Superior temporal gyrus (tissue), 1 donor: ENCODE measurements around the gene NELFCD.
"Not testable (repeated sequence)": the region's sequence is repeated elsewhere in the genome, so short reads cannot be mapped to it uniquely, and the experiment has no call there.

Experiments used
- DNase-seq: peaks from one replicate; pipeline ENCODE4 v3.0.0-alpha.2; 2016; ENCODE audit errors: extremely low spot score

NELFCD gene

GRCh38 chr20:59025511-59025910 is 44.5 kb downstream of the NELFCD start:
- no peak for DNase-seq

- no peak for DNase-seq
Measured at GRCh38 chr20:59026904-59027740, 46.1 kb downstream of the NELFCD start.

GRCh38 chr20:59027741-59028320 is 46.8 kb downstream of the NELFCD start:
- no peak for DNase-seq

GRCh38 chr20:59028812-59029211 is 47.8 kb downstream of the NELFCD start:
- DNase-seq = no peak

DNA sequence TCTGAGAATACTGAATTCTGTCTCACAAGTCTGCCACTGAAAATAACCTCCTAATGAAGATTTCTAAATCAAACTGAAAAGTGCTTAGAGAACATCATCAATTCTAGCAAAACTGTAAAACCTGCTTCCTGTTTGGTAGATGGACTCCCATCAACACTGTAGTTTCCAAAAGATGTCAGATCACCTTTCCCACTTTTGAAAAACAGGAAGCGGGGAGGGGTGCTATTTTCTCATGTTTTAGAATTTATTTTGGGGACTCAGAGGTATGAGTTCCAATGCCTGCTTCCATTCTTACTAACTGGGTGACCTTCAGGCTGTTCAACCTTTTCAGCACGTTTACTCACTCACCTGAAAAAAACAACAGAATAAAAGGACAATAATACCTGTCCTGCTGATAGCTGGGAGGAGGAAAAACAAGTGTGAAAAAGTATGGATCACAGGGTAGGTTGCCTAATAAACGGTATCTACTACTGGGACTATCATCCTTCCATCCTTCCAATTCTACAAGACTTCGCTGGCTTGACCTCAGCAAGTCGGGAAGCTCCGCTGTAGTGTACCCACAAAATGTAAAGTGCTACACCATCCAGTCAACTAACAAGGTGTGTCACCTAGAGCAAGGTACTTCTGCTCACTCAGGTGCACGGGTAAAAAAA is 50.0 kb downstream of the NELFCD start:
- no peak for DNase-seq

DNA sequence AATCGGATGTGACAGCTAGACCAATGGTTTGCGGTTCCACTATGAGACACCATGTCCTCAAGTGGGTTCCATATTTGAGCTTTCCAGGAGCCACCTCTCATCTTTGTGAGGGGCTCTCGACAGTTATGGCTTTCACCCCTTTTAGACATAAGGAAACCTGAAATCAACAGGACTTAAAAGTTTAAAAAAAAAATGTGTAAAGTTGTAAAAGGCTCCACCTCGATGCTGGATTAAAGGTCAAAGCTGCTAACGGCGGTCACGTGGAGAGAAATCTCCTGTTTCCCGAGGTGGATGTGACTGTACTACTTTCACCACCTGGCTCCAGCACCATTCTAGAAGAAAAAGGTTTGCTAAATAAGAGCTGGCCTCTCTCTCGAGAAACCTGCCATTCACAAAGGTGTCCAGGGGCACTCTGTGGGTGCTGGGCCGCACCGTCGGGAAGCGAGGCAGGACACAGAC is 50.5 kb downstream of the NELFCD start:
- DNase-seq = no peak

- peak; percentile 95 for DNase-seq
Measured at GRCh38 chr20:59032023-59032712, 51.1 kb downstream of the NELFCD start, which contains the start of gene ATP5F1E. Gene ATP5F1E, minus strand, starts transcription at chr20:59032335. Its CDS starts 84 bp downstream, at chr20:59032251.

- no peak for DNase-seq
Measured at GRCh38 chr20:59032713-59033059, 51.6 kb downstream of the NELFCD start.

GRCh38 chr20:59033093-59033492 is 52.0 kb downstream of the NELFCD start:
- DNase-seq = no peak

DNA sequence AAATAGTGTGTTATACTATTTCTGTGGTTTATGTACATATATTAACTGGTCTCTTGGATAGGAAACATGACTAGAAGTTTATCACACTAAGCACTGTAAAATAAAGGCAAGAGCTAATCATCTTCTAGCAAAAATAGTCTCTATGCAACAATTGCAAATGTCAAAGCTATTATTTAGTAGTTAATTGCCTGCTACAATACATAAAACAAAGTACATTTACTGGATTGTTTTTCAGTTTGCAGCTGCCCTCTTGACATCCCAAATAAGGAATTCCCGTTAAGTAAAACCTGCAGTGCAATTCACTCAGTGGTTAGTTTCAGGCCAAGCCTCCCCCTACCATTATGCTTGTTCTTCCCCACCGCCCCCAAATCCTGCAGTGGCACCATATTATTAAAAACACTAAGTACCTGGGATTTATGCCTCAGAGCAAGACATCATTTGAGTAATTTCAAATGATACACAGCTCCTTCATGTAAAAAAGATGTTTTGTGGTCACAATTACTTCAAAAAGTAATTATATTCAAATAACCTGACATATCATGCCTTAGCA is 52.6 kb downstream of the NELFCD start:
- no peak for DNase-seq

GRCh38 chr20:59035381-59035780 is 54.3 kb downstream of the NELFCD start:
- no peak for DNase-seq

- no peak for DNase-seq
Measured at GRCh38 chr20:59037386-59037785, 56.3 kb downstream of the NELFCD start.

GRCh38 chr20:59039233-59039632 is 58.2 kb downstream of the NELFCD start:
- peak; percentile 15 for DNase-seq

DNA sequence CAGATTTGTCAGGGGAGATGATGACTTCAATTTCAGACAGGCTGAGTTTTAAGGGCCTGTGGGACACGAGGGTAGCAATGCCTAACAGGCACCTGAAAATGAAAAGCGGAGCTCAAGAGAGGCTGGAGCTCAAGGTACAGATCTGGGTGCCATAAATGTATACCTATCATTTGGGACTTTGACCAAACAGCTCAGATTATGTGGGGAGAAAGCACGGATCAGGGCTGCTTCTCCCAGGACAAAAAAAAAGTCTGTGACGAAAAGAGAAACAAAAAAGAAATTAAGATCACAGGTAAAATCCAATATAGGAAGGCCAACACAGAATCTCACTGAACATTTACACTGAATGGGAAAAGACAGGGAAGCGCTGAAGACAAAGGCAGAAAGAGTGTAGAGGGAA is 59.6 kb downstream of the NELFCD start:
- DNase-seq = no peak

GRCh38 chr20:59041487-59041886 is 60.4 kb downstream of the NELFCD start:
- not testable (repeated sequence) for DNase-seq

GRCh38 chr20:59042151-59042795 is 61.2 kb downstream of the NELFCD start, which contains the start of gene PRELID3B:
Gene PRELID3B, minus strand, starts transcription at chr20:59042786. Its CDS starts 56 bp downstream, at chr20:59042730.
- DNase-seq = no peak

- peak; percentile 93 for DNase-seq
Measured at GRCh38 chr20:59042796-59043631, 62.0 kb downstream of the NELFCD start.

DNA sequence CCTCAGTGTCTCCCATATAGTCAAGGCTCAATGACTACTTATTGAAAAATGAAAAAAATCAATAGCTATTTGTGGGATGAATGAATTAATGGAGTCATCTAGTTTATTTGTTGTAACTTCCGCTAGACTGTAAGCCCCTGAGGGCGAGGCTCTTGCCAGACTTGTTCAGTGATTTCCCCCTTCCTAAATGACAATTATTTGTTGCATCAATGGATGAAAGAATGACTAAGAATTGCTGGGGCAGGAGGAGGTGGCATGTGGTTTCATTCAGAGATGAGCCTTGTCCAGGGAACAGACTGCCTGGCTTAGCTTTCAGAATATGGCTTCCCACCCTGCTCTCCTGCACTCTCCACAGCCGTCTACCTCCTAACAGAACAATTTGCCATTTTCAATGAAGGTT is 62.6 kb downstream of the NELFCD start:
- no peak for DNase-seq

DNA sequence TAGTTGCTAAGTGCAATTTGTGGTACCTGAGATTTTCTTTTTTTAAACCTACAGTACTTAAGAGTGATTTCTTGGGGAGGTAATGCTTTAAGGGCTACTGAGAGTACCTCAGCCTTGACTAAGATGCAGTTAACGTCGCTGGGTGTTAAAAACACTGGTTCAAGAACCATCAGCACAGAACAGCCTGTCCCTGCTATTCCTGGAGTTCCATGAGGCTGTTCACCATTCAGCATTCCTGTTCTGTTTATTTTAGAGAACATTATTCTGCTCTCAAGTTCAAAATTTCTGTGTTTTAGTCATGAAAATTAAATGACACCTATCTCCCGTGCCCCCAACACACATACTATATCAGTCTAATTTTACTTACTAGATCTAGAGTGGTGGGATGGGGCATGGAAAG is 63.2 kb downstream of the NELFCD start:
- no peak for DNase-seq
